Ascending aorta (tissue), 2 donors: ENCODE results near the gene AUTS2. TPM values are rescaled to one million over a fixed set of nuclear protein-coding genes. Genes with fewer than 3 reads are reported as not detected.

Source experiments
- DNase-seq, 2 donors: peaks; one replicate each; pipeline ENCODE4 v3.0.0-alpha.2; 2019; ENCODE audit warnings: low spot score in 2 of 2
- H3K27ac ChIP-seq, 2 donors: fragments of 200-600 bp; sonication (generic); one replicate each; pipeline ENCODE4 v1.5.1; 2016 to 2017; ENCODE audit warnings: mild to moderate bottlenecking in 1 of 2
- H3K27me3 ChIP-seq: fragments of 200-600 bp; sonication (generic); one replicate; pipeline ENCODE4 v1.5.1; 2017
- H3K36me3 ChIP-seq, 2 donors: fragments of 200-600 bp; sonication (generic); one replicate each; pipeline ENCODE4 v1.5.1; 2016
- H3K4me1 ChIP-seq, 2 donors: fragments of 200-600 bp; sonication (generic); one replicate each; pipeline ENCODE4 v1.5.1; 2016 to 2017; ENCODE audit warnings: mild to moderate bottlenecking in 1 of 2
- H3K4me3 ChIP-seq, 2 donors: fragments of 200-600 bp; sonication (generic); one replicate each; pipeline ENCODE4 v1.5.1; 2016 to 2017; ENCODE audit warnings: mild to moderate bottlenecking in 1 of 2
- H3K9me3 ChIP-seq, 2 donors: fragments of 200-600 bp; sonication (generic); one replicate each; pipeline ENCODE4 v1.5.1; 2016
- intact Hi-C: fragments of 100-400 bp; cut with DNase I; formaldehyde crosslinking; loops from one replicate; pipeline ENCODE4 v1.15.1; 2023
- total RNA-seq: library from RNA; depleted of rRNA; stranded (reverse); fragments of >200 nt; gene quantifications from one replicate; pipeline ENCODE4 v1.1.0, GENCODE V29; 2016
- TF ChIP-seq, protein P1 (sequence below), 3 experiments: fragments of 200-600 bp in 2 of 3; fragments of 450-650 bp in 1 of 3; sonication (generic) in 2 of 3; IDR thresholded peaks; one replicate each; pipeline ENCODE4 v1.5.1; 2016 to 2019; ENCODE audit warnings: antibody characterized with exemption in 3 of 3, mild to moderate bottlenecking in 1 of 3, moderate library complexity in 1 of 3

The AUTS2 gene
- total RNA-seq, 1 donor from 2014 or later, result 90.4 TPM

DNA sequence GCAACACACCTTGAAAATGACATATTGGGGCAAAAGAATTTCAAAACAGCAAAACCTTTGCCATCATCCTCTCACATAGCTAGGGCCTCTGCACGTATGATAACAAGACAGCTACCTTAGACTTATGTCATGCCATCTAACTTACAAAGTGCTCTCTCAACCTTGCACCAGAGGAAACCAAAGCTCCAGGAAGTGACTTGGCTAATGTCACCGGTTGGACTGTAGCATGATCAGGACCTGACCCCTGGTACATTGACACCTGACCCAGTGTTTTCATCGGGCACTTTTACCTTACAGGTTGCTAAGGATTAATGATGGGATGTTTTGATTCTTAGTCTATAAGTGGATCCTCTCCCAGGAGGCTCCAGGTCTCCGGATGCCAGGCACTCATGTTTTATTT lies 1003.8 kb downstream of the AUTS2 start:
- Histone ChIP-seq H3K4me3 (no peak overlapping the region), H3K4me1 (no peaks in the 10 kb centered on the region), H3K36me3 (no peaks in the 10 kb centered on the region), H3K27ac (no peak overlapping the region), H3K9me3 (peaks cover 0 to 3% of the 10 kb centered on the region in 2 donors), H3K27me3 (no peaks in the 10 kb centered on the region)
- DNase-seq, result no peak
- TF ChIP-seq, protein P1, sequence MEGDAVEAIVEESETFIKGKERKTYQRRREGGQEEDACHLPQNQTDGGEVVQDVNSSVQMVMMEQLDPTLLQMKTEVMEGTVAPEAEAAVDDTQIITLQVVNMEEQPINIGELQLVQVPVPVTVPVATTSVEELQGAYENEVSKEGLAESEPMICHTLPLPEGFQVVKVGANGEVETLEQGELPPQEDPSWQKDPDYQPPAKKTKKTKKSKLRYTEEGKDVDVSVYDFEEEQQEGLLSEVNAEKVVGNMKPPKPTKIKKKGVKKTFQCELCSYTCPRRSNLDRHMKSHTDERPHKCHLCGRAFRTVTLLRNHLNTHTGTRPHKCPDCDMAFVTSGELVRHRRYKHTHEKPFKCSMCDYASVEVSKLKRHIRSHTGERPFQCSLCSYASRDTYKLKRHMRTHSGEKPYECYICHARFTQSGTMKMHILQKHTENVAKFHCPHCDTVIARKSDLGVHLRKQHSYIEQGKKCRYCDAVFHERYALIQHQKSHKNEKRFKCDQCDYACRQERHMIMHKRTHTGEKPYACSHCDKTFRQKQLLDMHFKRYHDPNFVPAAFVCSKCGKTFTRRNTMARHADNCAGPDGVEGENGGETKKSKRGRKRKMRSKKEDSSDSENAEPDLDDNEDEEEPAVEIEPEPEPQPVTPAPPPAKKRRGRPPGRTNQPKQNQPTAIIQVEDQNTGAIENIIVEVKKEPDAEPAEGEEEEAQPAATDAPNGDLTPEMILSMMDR (IDR thresholded peaks at IDR 0.05), result no peak
- intact Hi-C loops, result no loop called here

DNA sequence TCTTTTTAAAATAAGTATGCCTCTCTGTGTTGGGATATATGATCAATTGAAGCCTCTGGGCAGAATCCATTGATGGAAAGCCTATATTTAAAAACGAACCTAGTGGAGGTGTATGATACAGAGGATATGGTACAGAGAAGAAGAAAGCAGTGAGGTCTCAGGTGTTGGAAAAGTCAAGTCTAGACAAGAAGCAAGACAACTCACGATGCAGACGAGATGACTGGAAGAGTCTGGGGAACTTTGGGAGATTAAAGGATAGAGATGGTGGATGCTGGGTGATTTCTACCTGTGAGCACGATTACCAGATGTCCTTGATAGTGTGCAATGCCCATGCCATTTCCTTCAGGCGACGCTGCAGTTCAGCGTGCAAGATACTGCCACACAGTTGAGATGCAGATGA lies 1009.0 kb downstream of the AUTS2 start:
- Histone ChIP-seq H3K9me3 (no peaks in the 10 kb centered on the region), H3K4me3 (no peak overlapping the region), H3K36me3 (no peaks in the 10 kb centered on the region), H3K4me1 (no peaks in the 10 kb centered on the region), H3K27ac (no peak overlapping the region), H3K27me3 (no peaks in the 10 kb centered on the region)
- TF ChIP-seq, protein P1 (IDR thresholded peaks at IDR 0.05), result no peak
- intact Hi-C loops, result no loop called here
- DNase-seq, result no peak

DNA sequence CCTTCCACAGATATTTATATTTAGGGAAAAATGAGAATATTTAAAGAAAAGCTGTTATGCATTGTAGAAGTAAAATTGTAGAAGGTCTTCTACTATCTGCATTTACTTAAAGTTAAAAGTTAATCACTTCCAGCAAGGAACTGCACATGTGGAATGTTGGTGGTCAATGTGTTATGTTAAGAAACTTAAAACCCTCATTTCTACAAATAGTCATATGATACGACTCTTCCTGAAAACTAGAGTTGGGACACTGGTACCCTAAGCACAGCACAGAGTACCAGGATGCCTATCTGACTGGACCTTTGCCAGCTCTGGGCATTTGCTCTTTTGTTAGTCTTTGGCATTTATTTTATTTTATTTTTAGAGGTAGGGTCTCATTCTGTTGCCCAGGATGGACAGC lies 1009.5 kb downstream of the AUTS2 start:
- TF ChIP-seq, protein P1 (IDR thresholded peaks at IDR 0.05), result no peak
- H3K4me1 ChIP-seq, result no peaks in the 10 kb centered on the region
- H3K27me3 ChIP-seq, result no peaks in the 10 kb centered on the region
- no peak overlapping the region for H3K4me3 ChIP-seq
- intact Hi-C loops, result no loop called here
- DNase-seq, result no peak
- H3K9me3 ChIP-seq, result no peaks in the 10 kb centered on the region
- H3K36me3 ChIP-seq, result no peaks in the 10 kb centered on the region
- no peak overlapping the region for H3K27ac ChIP-seq

DNA sequence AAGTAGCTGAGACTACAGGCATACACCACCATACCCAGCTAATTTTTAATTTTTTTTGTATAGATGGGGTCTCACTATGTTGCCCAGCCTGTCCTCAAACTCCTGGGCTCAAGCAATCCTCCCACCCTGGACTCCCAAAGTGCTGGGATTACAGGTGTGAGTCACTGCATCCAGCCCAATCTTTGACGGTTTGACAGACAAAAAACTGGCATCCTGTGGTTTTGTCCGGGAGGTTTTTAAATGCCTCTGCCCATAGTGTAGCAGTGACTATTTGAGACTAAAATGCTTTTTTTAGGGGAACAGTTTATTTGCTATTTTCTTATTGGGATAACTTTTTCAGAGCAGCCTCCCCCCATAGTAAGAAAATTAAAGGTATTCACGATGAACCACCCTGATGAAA lies 1010.0 kb downstream of the AUTS2 start:
- Histone ChIP-seq H3K36me3 (no peaks in the 10 kb centered on the region), H3K27me3 (no peaks in the 10 kb centered on the region), H3K9me3 (no peaks in the 10 kb centered on the region), H3K4me1 (no peaks in the 10 kb centered on the region), H3K4me3 (no peak overlapping the region), H3K27ac (no peak overlapping the region)
- intact Hi-C loops, result no loop called here
- TF ChIP-seq, protein P1 (IDR thresholded peaks at IDR 0.05), result no peak
- DNase-seq, result no peak

DNA sequence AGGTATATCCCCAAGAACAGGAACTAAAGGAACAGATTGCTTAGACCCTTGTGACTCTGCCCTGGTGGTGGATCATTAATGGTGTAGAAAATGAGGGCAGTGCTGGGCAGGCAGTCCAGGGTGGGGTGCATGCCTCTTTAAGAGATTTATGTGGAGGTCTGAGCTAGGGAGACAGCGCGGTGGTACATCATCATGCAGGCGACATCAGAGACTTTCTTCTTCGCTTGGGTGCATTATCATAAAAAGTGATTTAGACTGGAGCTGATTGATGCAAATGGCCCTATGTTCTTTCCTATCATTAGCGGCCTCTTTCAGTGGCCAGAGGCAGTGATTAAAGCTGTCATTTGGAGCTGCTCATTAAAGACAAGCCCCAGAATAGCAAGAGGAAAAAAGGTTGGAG lies 1014.5 kb downstream of the AUTS2 start:
- Histone ChIP-seq H3K27ac (no peak overlapping the region), H3K4me3 (no peak overlapping the region), H3K4me1 (peaks cover 4 to 8% of the 10 kb centered on the region in 2 donors), H3K9me3 (no peaks in the 10 kb centered on the region), H3K36me3 (no peaks in the 10 kb centered on the region), H3K27me3 (no peaks in the 10 kb centered on the region)
- TF ChIP-seq, protein P1 (IDR thresholded peaks at IDR 0.05), result no peak
- intact Hi-C loops, result no loop called here
- DNase-seq, result no peak
